GM21619 (cell line): ENCODE results near the gene EXOC3L4.

ENCODE experiments used
- ATAC-seq: cut with Tn5 transposase; IDR thresholded peaks from one replicate; pipeline ENCODE4 v1.9.1; 2021; ENCODE audit not compliant: unreplicated experiment

EXOC3L4 gene

DNA sequence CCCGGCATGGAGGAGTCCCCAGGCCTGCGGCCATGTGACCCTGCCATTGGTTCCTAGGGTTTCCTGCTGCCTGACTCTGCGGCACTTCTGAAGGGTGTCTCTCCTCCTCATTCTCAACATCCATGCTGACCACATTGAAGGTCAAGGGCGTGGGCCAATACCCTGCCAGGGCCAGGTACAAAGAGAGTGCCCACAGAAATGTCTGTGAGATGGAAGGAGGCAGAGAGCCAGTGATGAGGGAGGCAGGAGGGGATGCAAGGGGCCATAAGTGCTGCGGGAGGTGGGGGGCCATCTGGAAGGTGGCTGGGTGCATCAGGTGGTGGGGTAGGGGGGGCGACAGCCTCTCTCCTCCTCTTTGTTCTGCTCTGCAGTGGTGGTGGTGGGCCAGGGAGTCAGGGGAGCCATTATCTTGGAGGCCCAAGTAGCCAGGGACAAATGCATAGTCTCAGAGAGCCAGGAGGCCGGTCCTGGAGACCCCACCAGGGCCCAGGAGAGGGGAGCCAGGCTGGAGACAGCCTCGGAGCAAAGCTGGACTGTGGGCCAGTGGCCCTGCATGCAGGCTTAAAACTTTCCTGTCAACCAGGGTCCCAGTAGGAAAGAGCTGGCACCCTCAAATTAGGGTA, 24.2 kb upstream of the EXOC3L4 start:
- ATAC-seq = no peak

DNA sequence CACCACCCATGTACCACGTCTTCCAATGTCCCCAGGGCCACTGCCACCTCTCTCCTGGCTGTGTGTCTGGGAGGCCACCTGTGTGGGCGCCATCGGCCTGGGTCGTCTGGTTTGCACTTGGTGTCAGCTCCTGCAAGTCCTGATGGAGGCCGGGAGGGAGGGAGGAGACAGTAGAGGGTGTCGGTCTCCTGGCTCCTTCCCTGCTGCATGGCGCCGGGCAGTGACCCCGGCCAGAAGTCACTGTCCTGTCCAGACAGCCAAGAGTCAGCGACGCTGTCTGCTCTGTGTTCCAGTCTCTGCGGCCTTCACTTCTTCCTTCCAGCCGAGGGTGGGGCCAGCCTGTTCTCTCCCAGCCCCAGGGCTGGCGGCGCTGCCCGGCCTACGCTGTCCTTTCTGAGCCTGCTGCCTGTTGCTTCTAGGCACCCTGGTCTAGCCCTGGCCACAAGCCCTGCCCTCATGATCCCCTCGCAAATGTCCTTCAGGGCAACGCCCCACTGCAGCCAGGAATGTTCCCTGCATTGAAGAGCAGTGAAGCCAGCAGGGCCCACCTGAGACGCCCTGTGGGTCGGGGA, 23.5 kb upstream of the EXOC3L4 start:
- no peak for ATAC-seq

GRCh38 chr14:103071544-103072251, 22.8 kb upstream of the EXOC3L4 start:
- ATAC-seq = no peak

DNA sequence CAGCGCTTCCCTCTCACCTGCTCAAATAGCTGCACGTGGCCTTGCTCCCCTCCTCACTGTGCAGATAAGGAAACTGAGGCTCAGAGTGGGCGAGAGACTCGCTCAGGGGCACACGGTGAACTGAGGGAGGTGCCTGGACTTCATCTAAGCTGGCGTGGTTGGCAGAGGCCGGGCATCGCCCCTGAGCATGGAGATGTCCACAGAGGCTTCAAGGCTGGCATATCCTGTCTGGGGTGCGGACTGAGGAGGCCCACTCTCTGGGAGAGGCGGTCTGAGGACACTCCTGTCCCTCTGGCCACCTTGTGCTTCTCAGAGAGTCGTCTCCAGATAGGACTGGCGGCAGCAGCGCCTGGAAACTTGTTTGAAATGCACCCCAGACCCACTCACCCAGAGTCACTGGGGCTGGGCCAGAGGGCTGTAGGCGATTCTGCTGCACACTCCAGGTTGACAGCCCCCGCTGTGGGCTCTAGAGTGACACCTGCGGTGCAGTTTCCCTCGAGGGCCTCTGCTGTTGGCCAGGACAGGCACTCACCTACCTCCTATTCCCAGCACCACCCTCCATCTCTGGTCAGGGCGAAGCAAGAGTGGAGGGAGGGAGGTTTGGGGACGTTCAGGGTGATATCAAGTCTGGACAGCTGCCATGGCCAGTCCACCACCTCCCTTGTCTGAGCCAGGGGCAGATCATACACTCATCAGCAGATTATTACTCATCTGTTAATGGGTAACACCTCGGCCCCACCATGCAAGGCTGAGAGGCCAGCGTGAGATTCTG, 21.7 kb upstream of the EXOC3L4 start:
- no peak for ATAC-seq

GRCh38 chr14:103073367-103073875, 21.1 kb upstream of the EXOC3L4 start:
- ATAC-seq = no peak

DNA sequence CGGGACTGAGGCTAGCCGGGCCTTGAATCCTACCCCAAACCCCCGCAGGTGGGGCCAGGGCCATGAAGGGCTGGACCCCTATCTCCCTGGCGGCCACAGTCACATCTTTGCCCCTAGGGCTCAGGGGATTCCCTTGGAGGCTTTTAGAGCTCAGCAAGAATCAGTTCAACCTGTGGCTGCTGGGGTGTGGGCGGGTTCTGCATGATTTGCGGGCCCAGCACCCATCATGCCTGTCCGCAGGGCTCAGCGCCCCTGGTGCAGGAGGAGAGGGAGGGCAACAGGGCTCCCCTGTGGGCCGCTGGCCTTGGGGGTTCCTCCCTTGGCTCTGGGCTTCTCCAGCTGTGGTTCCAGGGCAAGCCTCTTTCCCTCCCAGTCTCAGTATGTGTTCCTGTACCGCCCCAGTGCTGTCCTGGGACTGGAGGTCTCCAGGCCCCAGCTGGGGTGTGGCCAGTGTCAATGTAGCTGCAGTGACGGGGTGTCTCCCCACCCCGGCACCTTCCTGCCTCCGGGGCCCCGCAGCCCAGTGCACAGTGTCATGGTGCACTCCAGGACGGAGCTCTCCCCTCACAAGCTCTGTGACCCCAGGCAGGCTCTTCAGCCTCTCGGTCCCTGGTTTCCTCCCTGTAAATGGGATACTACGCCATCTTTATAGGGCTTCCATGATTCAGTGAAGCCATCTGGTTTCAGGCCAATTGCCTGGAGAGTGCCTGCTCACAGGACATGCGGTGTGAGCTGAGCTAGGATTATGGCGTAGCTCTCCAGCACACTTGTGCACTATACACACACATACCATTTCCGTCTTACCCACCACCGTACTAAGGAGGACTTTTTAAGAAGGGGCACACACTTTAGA, 20.4 kb upstream of the EXOC3L4 start:
- no peak for ATAC-seq

DNA sequence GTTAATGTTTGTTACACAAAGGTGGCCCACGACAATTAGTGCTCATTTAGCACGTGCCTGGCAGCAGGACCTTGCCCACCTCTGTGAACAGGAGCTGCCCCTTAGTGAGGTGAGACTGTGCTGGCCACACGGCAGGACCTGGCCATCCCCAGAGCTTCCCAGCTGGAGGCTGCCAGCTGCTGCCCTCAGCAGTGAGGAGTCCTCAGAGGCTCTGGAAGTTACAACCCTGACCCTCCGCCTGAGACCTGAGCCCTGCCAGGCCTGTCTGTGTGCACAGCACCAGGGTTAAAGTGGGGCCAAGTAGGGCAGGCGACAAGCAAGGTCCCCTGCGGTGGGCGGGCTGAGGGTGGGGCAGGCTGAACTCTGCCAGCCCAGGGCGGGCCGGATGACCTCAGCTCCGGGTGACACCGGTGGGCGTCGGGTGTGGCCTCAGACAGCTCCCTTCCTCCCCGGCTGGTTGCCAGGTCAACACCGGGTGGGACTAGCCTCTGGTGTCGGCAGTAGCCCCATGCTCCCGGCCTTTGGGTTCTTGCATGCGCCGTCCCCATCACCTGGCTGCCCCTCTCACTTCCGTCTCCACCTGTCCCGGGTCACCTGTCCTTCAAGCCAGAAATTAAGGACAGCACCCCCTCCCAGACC, 19.7 kb upstream of the EXOC3L4 start:
- no peak for ATAC-seq

- no peak for ATAC-seq
Measured at GRCh38 chr14:103078420-103078749, 16.1 kb upstream of the EXOC3L4 start.

- no peak for ATAC-seq
Measured at GRCh38 chr14:103078860-103079587, 15.5 kb upstream of the EXOC3L4 start.

- no peak for ATAC-seq
Measured at GRCh38 chr14:103081951-103082350, 12.6 kb upstream of the EXOC3L4 start.

DNA sequence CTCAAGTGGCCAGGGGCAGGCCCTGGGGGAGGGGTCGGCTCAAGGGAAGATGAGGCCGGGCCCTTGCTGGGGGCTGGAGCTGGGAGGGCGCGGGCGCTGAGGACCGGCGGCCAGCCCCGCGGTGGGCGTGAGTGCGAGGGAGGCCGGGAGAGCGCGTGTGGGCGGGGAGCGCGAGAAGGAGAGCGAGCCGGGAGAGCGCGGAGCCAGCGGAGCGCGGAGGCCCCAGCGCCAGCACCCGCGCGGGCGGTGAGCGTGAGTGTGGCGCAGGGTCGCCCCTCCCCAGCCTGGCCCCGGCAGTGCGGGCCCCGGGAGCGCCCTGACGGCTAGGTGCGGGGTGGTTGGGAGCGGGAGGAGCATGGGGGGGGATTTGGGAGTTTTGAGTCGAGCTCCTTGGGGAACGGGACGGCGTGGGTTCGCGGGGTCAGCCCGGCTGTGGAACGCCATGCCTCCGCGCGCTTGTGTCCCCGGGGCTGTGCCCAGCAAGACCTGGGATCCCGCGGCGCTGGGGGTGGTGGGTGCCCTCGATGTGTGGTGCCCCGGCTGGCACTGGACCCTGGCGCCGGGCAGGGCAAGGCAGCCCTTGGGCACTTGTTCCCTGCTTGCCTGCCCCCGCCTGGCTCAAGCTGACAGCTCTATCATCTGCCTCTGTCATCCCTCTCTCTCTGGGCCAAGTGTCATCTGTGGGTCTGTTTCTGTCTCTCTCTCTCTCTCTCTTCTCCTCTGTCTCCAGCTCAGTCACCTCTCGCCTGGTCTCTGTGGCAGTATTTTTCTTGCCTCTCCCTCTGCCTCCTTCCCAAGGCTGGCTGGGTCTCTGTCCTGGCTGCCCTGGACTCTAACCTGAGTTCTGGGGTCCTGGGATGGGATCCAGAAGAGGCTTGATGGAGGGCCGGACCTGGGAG, 10.3 kb upstream of the EXOC3L4 start, which contains the start of gene LBHD2:
Gene LBHD2 (plus strand): TSS at position 190 of the 899 bp plus-strand sequence. CDS start 1,803 bp downstream, outside the sequence.
- ATAC-seq = no peak

- no peak for ATAC-seq
Measured at GRCh38 chr14:103085106-103086091, 9.1 kb upstream of the EXOC3L4 start.

- no peak for ATAC-seq
Measured at GRCh38 chr14:103086771-103087342, 7.7 kb upstream of the EXOC3L4 start.

DNA sequence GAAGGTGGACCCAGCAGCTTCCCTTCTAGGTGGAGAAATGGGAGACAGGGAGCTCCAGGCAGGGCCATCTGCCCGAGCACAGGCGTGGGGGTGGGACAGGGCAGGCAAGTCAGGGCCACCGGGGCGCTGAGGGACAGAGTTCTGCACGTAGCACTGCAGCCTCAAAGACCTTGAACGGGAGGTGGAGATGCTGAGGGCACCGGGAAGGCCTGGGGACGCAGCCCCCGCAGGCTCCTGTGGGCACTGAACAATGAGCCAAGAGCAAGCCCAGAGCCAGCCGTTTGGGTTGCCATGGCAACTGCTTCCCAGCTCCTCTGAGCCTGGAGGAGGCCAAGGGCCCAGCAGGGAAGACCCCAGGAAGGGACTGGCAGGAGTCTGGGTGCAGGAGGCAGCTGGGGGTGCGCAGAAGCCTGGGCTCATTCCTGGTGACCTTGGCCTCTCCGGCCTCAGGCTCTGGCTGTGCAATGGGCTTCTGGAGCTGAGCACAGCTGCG, 7.1 kb upstream of the EXOC3L4 start:
- ATAC-seq = no peak

DNA sequence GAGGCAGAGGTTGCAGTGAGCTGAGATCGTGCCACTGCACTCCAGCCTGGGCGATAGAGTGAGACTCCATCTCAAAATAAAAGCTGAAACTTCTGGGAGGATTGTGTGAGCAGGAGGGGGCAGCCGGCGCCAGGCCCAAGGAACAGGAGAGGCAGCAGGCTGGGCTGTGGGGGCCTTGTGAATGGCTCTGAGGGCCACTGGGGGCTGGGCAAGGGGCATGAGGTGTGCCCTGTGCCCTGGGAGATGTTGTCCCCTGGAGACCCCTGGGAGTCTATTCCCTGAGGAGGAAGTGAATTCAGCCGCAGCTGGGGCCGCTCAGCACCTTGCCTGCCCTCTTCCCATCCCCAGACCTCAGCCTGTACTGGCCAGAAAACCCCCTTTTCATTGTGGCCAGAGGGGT, 5.6 kb upstream of the EXOC3L4 start:
- no peak for ATAC-seq

DNA sequence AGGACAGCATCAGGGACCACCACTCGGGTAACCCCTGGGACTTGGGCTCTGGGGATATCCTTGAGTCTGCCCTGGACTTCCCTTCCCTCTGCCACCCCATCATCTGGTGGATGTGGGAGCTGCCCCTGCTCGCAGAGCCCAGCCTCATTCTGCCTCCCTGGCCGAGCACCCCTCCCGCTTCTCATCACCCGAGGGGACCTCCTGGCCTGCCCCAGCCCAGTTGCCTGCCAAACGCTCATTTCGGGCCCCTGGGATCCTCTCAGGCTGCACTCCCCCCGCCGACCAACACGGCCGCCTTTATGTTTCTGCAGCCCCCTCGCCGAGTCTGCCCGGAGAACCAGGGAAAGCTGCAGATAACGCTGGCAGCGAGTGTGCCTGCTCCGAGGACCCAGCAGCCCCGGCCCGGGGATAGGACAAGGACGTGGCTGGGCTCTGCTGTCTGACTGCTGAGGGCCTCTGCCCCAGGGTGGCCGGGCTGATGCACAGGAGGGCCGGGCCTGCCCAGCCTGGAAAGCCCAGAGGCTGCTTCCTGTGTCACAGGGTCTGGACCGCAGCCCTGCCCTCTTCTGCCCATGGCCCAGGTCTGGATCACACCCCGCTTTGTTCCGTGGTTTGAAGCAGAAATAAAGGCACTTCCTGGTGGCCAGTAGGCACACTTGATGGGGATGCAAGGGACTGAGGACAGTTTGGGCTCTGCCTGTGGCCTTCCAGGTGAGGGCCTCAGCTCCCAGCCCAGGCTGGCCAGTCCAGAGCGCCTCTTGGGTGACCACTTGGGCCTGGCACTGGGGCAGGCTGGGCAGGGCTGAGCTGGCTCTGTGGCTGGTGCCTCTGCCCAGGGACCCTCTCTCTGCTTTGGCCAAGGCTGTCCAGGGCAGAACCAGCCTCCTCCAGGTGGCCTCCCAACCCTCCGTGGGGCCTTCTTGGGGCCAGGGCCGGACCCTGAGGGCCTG, 4.9 kb upstream of the EXOC3L4 start:
- no peak for ATAC-seq
